Measurements from ENCODE around the gene SPRR3.

The SPRR3 gene

DNA sequence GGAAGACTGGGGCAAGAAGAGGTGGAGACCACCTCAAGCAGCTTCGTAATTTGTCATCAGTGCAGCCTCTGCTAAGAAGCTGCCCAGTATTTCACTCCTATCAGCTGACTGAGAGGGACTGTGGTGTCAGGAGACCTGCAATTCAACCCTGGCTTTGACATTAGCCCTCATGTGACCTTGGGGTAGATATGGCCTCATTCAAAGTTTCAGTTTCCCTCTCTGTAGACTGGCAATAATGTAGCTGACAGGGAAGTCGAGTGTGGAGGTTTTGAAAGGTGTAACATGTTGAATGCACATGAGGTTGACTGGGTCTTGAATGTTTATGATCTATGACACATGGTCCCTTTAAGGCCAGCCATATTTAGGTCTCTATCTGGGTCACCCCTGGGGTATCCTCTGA lies 33.3 kb upstream of the SPRR3 start:
- TF ChIP-seq, protein P1, sequence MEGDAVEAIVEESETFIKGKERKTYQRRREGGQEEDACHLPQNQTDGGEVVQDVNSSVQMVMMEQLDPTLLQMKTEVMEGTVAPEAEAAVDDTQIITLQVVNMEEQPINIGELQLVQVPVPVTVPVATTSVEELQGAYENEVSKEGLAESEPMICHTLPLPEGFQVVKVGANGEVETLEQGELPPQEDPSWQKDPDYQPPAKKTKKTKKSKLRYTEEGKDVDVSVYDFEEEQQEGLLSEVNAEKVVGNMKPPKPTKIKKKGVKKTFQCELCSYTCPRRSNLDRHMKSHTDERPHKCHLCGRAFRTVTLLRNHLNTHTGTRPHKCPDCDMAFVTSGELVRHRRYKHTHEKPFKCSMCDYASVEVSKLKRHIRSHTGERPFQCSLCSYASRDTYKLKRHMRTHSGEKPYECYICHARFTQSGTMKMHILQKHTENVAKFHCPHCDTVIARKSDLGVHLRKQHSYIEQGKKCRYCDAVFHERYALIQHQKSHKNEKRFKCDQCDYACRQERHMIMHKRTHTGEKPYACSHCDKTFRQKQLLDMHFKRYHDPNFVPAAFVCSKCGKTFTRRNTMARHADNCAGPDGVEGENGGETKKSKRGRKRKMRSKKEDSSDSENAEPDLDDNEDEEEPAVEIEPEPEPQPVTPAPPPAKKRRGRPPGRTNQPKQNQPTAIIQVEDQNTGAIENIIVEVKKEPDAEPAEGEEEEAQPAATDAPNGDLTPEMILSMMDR (IDR thresholded peaks at IDR 0.05; ENCODE audit: low read depth, low read length): no peak
- no peak for DNase-seq (ENCODE audit: low read depth in 2 of 2)
- H3K4me3 ChIP-seq (replicated peaks in 1 of 2; ENCODE audit: low read depth in 2 of 2, low read length in 2 of 2): no peak overlapping the region

DNA sequence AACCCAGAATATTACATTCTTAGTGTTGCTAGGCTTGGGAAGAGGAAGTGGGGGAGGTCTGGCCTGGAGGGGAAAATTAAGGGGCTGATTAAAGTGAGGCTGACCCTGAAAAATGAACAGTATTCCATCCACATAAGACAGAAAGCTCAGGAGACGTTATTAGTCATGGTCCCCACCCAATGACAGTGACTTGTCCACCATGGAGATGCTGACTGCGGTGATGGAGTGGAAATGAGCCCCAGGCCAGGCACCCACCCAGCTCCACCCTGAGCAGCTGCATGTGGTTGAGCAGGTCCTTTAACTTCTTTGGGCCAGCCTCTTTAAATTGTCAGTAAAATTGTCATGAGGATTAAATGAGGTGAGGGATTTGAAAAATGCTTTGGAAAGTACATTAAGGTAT lies 32.5 kb upstream of the SPRR3 start:
- TF ChIP-seq, protein P1 (IDR thresholded peaks at IDR 0.05; ENCODE audit: low read depth, low read length): no peak
- no peak overlapping the region for H3K4me3 ChIP-seq (replicated peaks in 1 of 2; ENCODE audit: low read depth in 2 of 2, low read length in 2 of 2)
- no peak for DNase-seq (ENCODE audit: low read depth in 2 of 2)

DNA sequence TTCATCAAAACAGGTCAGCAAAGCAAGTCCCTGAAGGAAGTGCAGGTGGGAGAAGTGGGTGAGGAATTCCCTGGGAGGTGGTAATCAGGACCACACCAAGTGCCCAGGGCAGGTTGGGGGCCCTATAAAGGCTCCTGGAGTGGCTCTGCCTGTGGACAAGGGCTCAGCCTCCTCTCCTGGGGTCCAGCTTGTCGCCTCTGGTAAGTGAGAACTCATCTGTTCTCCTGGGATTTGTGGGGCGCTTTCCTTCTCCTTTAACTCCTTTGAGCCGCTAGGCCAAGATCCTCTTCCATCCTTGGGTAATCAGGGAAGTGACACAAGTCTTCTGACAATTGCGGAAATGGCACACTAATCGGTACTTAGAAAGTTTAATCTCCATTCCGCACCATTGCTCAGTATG lies 31.1 kb upstream of the SPRR3 start, which contains the start of gene SPRR4:
Gene SPRR4, plus strand, starts transcription at position 154 of the 400 bp plus-strand sequence. CDS start 1,243 bp downstream, outside the sequence.
- no peak for DNase-seq (ENCODE audit: low read depth in 2 of 2)
- no peak within 1 kb of the TSS for H3K4me3 ChIP-seq (replicated peaks in 1 of 2; ENCODE audit: low read depth in 2 of 2, low read length in 2 of 2)
- TF ChIP-seq, protein P1 (IDR thresholded peaks at IDR 0.05; ENCODE audit: low read depth, low read length): no peak

DNA sequence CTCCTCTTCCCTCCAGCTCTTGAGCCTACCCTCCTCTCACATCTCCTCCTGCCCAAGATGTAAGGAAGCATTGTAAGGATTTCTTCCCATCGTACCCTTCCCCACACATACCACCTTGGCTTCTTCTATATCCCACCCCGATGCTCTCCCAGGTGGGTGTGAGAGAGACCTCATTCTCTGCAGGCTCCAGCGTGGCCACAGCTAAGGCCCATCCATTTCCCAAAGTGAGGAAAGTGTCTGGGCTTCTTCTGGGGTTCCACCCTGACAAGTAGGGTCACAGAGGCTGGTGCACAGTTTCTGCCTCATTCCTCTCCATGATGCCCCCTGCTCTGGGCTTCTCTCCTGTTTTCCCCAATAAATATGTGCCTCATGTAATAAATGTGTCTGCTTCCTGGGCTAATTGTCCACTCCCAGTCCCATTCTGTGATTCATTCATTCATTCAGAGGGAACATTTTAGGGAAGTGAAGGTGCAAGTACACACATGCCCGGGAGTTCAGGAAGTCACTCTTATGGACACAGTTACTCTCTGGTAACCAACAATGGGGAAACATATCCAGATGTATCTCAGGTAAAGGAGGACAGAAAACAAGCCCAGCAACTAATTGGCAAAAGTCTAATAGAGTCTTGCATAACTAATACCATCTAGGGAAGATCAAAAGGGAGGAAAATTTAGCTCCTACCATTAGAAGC lies 29.2 kb upstream of the SPRR3 start:
- TF ChIP-seq, protein P1 (IDR thresholded peaks at IDR 0.05; ENCODE audit: low read depth, low read length): no peak
- DNase-seq (ENCODE audit: low read depth in 2 of 2): no peak
- no peak overlapping the region for H3K4me3 ChIP-seq (replicated peaks in 1 of 2; ENCODE audit: low read depth in 2 of 2, low read length in 2 of 2)

DNA sequence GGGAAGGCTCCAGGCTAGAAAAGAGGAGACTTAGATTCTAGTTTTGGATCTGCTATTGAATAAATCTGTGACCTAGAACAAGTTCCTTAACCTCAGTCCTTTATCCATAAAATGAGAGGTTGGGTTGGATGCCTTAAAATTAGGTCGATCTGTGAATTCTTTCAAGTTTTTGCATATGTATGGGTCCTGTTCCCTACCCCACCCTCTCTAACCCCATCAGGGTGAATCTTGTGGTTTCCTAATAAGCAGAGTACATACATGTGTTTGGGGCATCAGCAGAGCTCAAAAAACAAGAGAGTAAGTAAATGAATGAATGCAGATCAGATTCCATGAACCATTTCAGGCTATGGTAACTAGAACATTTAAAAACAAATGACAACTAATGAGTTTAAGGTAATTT lies 24.9 kb upstream of the SPRR3 start:
- no peak overlapping the region for H3K4me3 ChIP-seq (replicated peaks in 1 of 2; ENCODE audit: low read depth in 2 of 2, low read length in 2 of 2)
- TF ChIP-seq, protein P1 (IDR thresholded peaks at IDR 0.05; ENCODE audit: low read depth, low read length): no peak
- DNase-seq (ENCODE audit: low read depth in 2 of 2): no peak

DNA sequence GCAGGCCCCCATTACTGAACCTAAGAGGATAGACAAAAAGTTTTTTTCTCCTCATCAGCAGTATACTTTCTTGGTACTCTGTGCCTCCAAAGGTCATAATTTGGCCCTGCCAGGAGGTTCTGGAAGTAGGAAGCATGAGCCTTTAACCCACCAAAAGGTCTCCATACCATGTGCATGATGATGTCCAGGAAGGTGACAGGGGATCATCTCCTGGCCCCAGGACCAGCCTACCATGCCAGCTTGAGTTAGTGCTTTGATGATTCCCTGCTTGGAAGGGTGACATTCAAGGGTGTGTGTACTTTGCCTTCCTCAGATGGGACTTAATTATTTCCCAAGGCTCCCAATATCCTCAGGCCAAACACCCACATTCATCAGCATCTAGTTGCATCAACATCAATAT lies 23.9 kb upstream of the SPRR3 start:
- TF ChIP-seq, protein P1 (IDR thresholded peaks at IDR 0.05; ENCODE audit: low read depth, low read length): no peak
- H3K4me3 ChIP-seq (replicated peaks in 1 of 2; ENCODE audit: low read depth in 2 of 2, low read length in 2 of 2): no peak overlapping the region
- DNase-seq (ENCODE audit: low read depth in 2 of 2): no peak

DNA sequence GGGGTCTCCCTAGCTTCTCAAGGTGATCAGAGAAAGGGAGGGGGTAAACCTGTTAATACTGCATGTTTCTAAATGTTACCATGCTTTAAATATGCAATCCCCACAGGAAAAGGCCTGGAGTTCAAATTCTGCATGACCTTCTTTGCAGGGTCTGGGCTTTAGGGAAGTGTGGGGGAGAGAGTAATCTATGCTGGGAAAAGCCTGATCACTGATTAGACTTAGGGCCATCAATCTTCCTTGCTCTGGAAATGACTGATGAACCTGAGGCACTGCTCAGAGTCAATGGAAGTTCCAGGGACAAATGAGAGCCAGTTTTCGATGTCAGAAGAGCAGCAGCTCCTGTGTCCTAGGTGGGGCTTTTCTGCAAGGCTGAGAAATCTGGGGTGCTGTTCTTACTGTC lies 20.9 kb upstream of the SPRR3 start:
- no peak for DNase-seq (ENCODE audit: low read depth in 2 of 2)
- TF ChIP-seq, protein P1 (IDR thresholded peaks at IDR 0.05; ENCODE audit: low read depth, low read length): no peak
- H3K4me3 ChIP-seq (replicated peaks in 1 of 2; ENCODE audit: low read depth in 2 of 2, low read length in 2 of 2): no peak overlapping the region

Measured in cardiac fibroblast (primary cell).